ENCODE results near the gene GLIPR2.

- no peak for TF ChIP-seq POLR2AphosphoS5 (IDR thresholded peaks at IDR 0.05; ENCODE audit: borderline replicate concordance, low read depth, low read length)
- no peak for TF ChIP-seq EZH2 (IDR thresholded peaks at IDR 0.05)
- no peak for TF ChIP-seq FOXP2 (optimal IDR thresholded peaks at IDR 0.05; ENCODE audit: control extremely low read depth, extremely low read length, insufficient read depth)
These were observed 3.9 kb downstream of the GLIPR2 start for GRCh38 chr9:36140086-36141084.
